Lower leg skin (tissue), 3 donors: Measurements from ENCODE around the gene RRAD.

Experiments used
- POLR2A ChIP-seq, 2 donors: fragments of 450-650 bp; IDR thresholded peaks; one replicate each; pipeline ENCODE4 v1.6.1; 2016 to 2017; ENCODE audit warnings: antibody characterized with exemption in 2 of 2, mild to moderate bottlenecking in 1 of 2, moderate library complexity in 1 of 2
- TF ChIP-seq, protein P1 (sequence below), 3 donors: fragments of 450-650 bp; IDR thresholded peaks; one replicate each; pipeline ENCODE4 v1.5.1; 2016; ENCODE audit warnings: antibody characterized with exemption in 3 of 3, mild to moderate bottlenecking in 3 of 3, moderate library complexity in 2 of 3

DNA sequence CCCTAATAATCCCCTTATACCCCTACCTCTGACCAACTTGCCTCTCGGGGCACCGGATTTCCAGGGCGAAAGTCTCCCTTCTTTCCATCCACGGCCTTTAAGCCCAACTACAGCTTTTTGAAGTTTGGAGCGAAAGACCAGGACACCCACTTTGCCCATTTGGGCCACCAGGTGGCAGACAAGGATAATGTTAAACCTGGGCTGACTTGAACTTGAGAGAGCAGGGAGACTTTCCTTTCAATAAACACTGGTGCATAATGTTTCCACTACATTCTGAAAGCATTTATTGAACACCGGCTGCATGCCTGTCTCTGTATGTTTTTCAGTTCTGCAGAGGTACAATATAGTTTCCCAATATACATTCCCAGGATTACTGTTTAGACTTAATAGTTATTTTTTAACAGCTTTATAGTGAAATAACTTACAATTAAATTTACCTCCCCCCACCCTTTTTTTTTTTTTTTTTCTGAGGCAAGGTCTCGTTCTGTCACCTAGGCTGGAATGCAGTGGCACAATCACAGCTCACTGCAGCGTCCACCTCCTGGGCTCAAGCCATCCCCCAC is 28.8 kb upstream of the RRAD start:
- TF ChIP-seq, protein P1, sequence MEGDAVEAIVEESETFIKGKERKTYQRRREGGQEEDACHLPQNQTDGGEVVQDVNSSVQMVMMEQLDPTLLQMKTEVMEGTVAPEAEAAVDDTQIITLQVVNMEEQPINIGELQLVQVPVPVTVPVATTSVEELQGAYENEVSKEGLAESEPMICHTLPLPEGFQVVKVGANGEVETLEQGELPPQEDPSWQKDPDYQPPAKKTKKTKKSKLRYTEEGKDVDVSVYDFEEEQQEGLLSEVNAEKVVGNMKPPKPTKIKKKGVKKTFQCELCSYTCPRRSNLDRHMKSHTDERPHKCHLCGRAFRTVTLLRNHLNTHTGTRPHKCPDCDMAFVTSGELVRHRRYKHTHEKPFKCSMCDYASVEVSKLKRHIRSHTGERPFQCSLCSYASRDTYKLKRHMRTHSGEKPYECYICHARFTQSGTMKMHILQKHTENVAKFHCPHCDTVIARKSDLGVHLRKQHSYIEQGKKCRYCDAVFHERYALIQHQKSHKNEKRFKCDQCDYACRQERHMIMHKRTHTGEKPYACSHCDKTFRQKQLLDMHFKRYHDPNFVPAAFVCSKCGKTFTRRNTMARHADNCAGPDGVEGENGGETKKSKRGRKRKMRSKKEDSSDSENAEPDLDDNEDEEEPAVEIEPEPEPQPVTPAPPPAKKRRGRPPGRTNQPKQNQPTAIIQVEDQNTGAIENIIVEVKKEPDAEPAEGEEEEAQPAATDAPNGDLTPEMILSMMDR (IDR thresholded peaks at IDR 0.05) = no peak
- no peak for TF ChIP-seq POLR2A (IDR thresholded peaks at IDR 0.05)
